ENCODE results near the gene GARRE1.

The GARRE1 gene

DNA sequence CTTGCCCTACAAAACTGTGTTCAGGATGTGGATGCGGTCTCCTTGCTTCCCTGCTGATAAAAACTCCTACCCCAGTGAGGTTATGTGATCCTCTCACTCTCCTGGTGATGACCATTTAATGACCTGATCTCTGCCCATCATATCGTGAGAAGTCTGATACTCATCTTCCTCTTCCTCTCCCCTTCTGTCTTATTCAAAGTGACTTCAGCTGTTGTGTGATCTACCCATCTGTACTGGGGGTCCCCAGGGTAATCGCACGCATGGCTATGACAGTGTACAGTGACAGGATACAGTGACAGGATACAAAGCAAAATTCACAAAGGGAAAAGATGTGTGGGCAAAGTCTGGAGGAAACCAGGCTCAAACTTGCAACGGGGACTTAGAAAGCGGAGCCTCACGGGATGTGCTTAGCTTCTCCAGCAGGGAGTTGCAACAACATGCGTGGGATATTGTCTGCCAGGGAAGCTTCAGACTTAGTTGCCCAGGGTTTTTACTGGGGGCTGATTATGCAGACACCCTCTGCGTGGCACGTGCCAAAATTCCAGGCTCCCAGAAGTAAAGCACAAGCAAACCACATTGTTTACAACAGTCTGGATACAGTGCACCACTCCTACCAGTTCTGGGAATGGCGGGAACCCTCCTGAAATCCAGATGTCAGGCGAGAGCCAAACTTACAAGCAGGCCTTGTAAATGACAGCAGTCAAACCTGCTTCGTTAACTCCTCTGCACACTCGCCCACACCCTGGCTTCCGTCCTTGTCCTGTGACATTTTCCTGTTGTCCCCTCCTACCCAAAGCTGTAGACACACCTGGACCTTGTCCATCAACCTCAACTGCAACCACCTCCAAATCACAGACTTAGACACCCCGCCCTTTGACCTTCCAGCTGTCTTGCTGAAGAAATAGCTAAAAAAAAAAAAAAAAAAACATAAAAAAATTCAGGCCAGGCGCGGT is 18.0 kb upstream of the GARRE1 start:
- no peak overlapping the region for H2AK5ac ChIP-seq (ENCODE audit: low read depth, low read length)
- no peak for DNase-seq (ENCODE audit: low spot score)
- H3K36me3 ChIP-seq (replicated peaks in 1 of 2; ENCODE audit: control insufficient read depth in 2 of 2, insufficient read depth in 2 of 2, low read length in 2 of 2) = peaks cover 2 to 11% of the 10 kb centered on the region in 2 donors
- H3K9me3 ChIP-seq (replicated peaks in 1 of 2; ENCODE audit: control insufficient read depth in 2 of 2, insufficient read depth in 1 of 2, low read depth in 1 of 2, low read length in 2 of 2) = no peaks in the 10 kb centered on the region
- no peak overlapping the region for H3K14ac ChIP-seq (ENCODE audit: low read length)
- no peaks in the 10 kb centered on the region for H3K4me1 ChIP-seq (ENCODE audit: control insufficient read depth in 2 of 2, insufficient read depth in 1 of 2, low read depth in 1 of 2, low read length in 2 of 2)
- H2BK5ac ChIP-seq (ENCODE audit: low read length) = no peak overlapping the region
- no peak overlapping the region for H3K18ac ChIP-seq (ENCODE audit: low read length)
- no peaks in the 10 kb centered on the region for H3K27me3 ChIP-seq (ENCODE audit: control insufficient read depth in 3 of 3, insufficient read depth in 3 of 3, low read depth in 1 of 3, low read length in 3 of 3)
- no peak overlapping the region for H2BK12ac ChIP-seq (ENCODE audit: low read length)
- no peak overlapping the region for H3K4me2 ChIP-seq (ENCODE audit: insufficient read depth, low read length, poor library complexity, severe bottlenecking)
- H4K8ac ChIP-seq (ENCODE audit: low read depth, low read length) = no peak overlapping the region
- no peak overlapping the region for H3K27ac ChIP-seq (replicated peaks; ENCODE audit: low read length)
- H4K91ac ChIP-seq (ENCODE audit: low read depth, low read length, poor library complexity) = no peak overlapping the region
- H3K23ac ChIP-seq (ENCODE audit: low read depth, low read length, poor library complexity) = no peak overlapping the region
- H2AFZ ChIP-seq (ENCODE audit: low read length) = no peak overlapping the region
- H3K79me1 ChIP-seq (ENCODE audit: low read depth, low read length) = no peaks in the 10 kb centered on the region
- no peak overlapping the region for H3K4me3 ChIP-seq (ENCODE audit: low read length in 2 of 2)
- H2BK120ac ChIP-seq (ENCODE audit: low read depth, low read length) = no peak overlapping the region
- no peak overlapping the region for H3K9ac ChIP-seq (ENCODE audit: low read depth, low read length, poor library complexity)
- H2BK15ac ChIP-seq (ENCODE audit: low read length) = no peak overlapping the region
- no CpG with 5 or more reads among the region's 18 CpGs for WGBS, 2 donors (ENCODE audit: extremely low coverage in 2 of 2, insufficient read length in 2 of 2, insufficient replicate concordance in 1 of 2)
- H3K4ac ChIP-seq (ENCODE audit: low read length) = no peak overlapping the region

DNA sequence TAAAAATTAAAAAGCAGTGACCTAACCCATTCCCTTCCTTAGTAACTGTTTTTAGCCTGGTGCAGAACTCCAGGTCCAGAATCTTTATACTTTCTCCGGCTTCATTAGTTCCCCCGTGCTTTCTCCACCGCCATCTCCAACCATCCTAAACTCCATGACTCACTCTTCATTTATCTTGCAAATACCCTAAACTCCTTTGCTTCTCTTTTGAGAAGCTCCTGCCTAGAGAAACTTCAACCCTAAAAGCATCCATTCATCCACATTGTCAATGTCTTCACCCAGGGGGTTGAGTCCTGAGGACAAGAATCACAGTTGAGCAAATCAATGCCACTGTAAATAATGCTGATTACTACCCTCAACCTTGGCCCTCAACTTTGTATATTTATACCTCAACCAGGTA is 17.1 kb upstream of the GARRE1 start:
- Histone ChIP-seq H3K4ac (ENCODE audit: low read length) (no peak overlapping the region), H3K4me2 (ENCODE audit: insufficient read depth, low read length, poor library complexity, severe bottlenecking) (no peak overlapping the region), H3K4me1 (ENCODE audit: control insufficient read depth in 2 of 2, insufficient read depth in 1 of 2, low read depth in 1 of 2, low read length in 2 of 2) (no peaks in the 10 kb centered on the region), H3K27me3 (ENCODE audit: control insufficient read depth in 3 of 3, insufficient read depth in 3 of 3, low read depth in 1 of 3, low read length in 3 of 3) (no peaks in the 10 kb centered on the region), H2AFZ (ENCODE audit: low read length) (no peak overlapping the region), H3K14ac (ENCODE audit: low read length) (no peak overlapping the region), H3K36me3 (replicated peaks in 1 of 2; ENCODE audit: control insufficient read depth in 2 of 2, insufficient read depth in 2 of 2, low read length in 2 of 2) (peaks cover 0 to 8% of the 10 kb centered on the region in 2 donors), H2BK120ac (ENCODE audit: low read depth, low read length) (no peak overlapping the region), H3K18ac (ENCODE audit: low read length) (no peak overlapping the region), H2BK12ac (ENCODE audit: low read length) (no peak overlapping the region), H2AK5ac (ENCODE audit: low read depth, low read length) (no peak overlapping the region), H2BK15ac (ENCODE audit: low read length) (no peak overlapping the region), H3K23ac (ENCODE audit: low read depth, low read length, poor library complexity) (no peak overlapping the region), H2BK5ac (ENCODE audit: low read length) (no peak overlapping the region), H3K79me1 (ENCODE audit: low read depth, low read length) (no peaks in the 10 kb centered on the region), H4K8ac (ENCODE audit: low read depth, low read length) (no peak overlapping the region), H3K9me3 (replicated peaks in 1 of 2; ENCODE audit: control insufficient read depth in 2 of 2, insufficient read depth in 1 of 2, low read depth in 1 of 2, low read length in 2 of 2) (no peaks in the 10 kb centered on the region), H3K27ac (replicated peaks; ENCODE audit: low read length) (no peak overlapping the region), H3K4me3 (ENCODE audit: low read length in 2 of 2) (no peak overlapping the region), H3K9ac (ENCODE audit: low read depth, low read length, poor library complexity) (no peak overlapping the region), H4K91ac (ENCODE audit: low read depth, low read length, poor library complexity) (no peak overlapping the region)
- no CpG with 5 or more reads among the region's 3 CpGs for WGBS, 2 donors (ENCODE audit: extremely low coverage in 2 of 2, insufficient read length in 2 of 2, insufficient replicate concordance in 1 of 2)
- DNase-seq (ENCODE audit: low spot score) = no peak

DNA sequence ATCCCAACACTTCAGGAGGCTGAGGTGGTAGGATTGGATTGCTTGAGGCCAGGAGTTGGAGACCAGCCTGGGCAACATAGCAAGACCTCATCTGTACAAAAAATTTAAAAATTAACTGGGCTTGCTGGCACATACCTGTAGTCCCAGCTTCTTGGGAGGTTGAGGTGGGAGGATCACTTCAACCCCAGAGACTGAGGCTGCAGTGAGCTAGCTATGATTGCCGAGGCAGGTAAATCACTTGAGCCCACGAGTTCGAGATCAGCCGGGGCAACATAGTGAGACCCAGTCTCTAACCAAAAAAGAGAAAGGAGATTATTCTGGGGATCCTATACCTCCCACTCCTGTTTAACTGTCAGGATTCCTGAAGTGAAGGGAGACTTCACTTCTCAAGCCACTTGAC is 16.4 kb upstream of the GARRE1 start:
- Histone ChIP-seq H3K14ac (ENCODE audit: low read length) (no peak overlapping the region), H3K18ac (ENCODE audit: low read length) (no peak overlapping the region), H3K27me3 (ENCODE audit: control insufficient read depth in 3 of 3, insufficient read depth in 3 of 3, low read depth in 1 of 3, low read length in 3 of 3) (no peaks in the 10 kb centered on the region), H3K27ac (replicated peaks; ENCODE audit: low read length) (no peak overlapping the region), H2AFZ (ENCODE audit: low read length) (no peak overlapping the region), H3K36me3 (replicated peaks in 1 of 2; ENCODE audit: control insufficient read depth in 2 of 2, insufficient read depth in 2 of 2, low read length in 2 of 2) (peaks cover under 1 to 8% of the 10 kb centered on the region in 2 donors), H3K4me1 (ENCODE audit: control insufficient read depth in 2 of 2, insufficient read depth in 1 of 2, low read depth in 1 of 2, low read length in 2 of 2) (no peaks in the 10 kb centered on the region), H2BK12ac (ENCODE audit: low read length) (no peak overlapping the region), H3K4me3 (ENCODE audit: low read length in 2 of 2) (no peak overlapping the region), H3K9me3 (replicated peaks in 1 of 2; ENCODE audit: control insufficient read depth in 2 of 2, insufficient read depth in 1 of 2, low read depth in 1 of 2, low read length in 2 of 2) (no peaks in the 10 kb centered on the region), H2BK15ac (ENCODE audit: low read length) (no peak overlapping the region), H3K79me1 (ENCODE audit: low read depth, low read length) (no peaks in the 10 kb centered on the region), H3K4ac (ENCODE audit: low read length) (no peak overlapping the region), H3K23ac (ENCODE audit: low read depth, low read length, poor library complexity) (no peak overlapping the region), H2AK5ac (ENCODE audit: low read depth, low read length) (no peak overlapping the region), H3K4me2 (ENCODE audit: insufficient read depth, low read length, poor library complexity, severe bottlenecking) (no peak overlapping the region), H3K9ac (ENCODE audit: low read depth, low read length, poor library complexity) (no peak overlapping the region), H4K8ac (ENCODE audit: low read depth, low read length) (no peak overlapping the region), H2BK120ac (ENCODE audit: low read depth, low read length) (no peak overlapping the region), H2BK5ac (ENCODE audit: low read length) (no peak overlapping the region), H4K91ac (ENCODE audit: low read depth, low read length, poor library complexity) (no peak overlapping the region)
- DNase-seq (ENCODE audit: low spot score) = no peak
- no CpG with 5 or more reads among the region's 4 CpGs for WGBS, 2 donors (ENCODE audit: extremely low coverage in 2 of 2, insufficient read length in 2 of 2, insufficient replicate concordance in 1 of 2)

GRCh38 chr19:34241513-34242337 is 12.6 kb upstream of the GARRE1 start:
- H3K4me3 ChIP-seq (ENCODE audit: low read length in 2 of 2) = no peak overlapping the region
- no peak overlapping the region for H3K23ac ChIP-seq (ENCODE audit: low read depth, low read length, poor library complexity)
- no peaks in the 10 kb centered on the region for H3K27me3 ChIP-seq (ENCODE audit: control insufficient read depth in 3 of 3, insufficient read depth in 3 of 3, low read depth in 1 of 3, low read length in 3 of 3)
- no peak overlapping the region for H2BK5ac ChIP-seq (ENCODE audit: low read length)
- no peak overlapping the region for H3K18ac ChIP-seq (ENCODE audit: low read length)
- H3K36me3 ChIP-seq (replicated peaks in 1 of 2; ENCODE audit: control insufficient read depth in 2 of 2, insufficient read depth in 2 of 2, low read length in 2 of 2) = peaks cover 2 to 6% of the 10 kb centered on the region in 2 donors
- no peak overlapping the region for H3K4ac ChIP-seq (ENCODE audit: low read length)
- no peak overlapping the region for H2BK120ac ChIP-seq (ENCODE audit: low read depth, low read length)
- no peak overlapping the region for H3K27ac ChIP-seq (replicated peaks; ENCODE audit: low read length)
- no peak overlapping the region for H2AK5ac ChIP-seq (ENCODE audit: low read depth, low read length)
- WGBS, 2 donors (ENCODE audit: extremely low coverage in 2 of 2, insufficient read length in 2 of 2, insufficient replicate concordance in 1 of 2) = no CpG with 5 or more reads among the region's 13 CpGs
- H3K9me3 ChIP-seq (replicated peaks in 1 of 2; ENCODE audit: control insufficient read depth in 2 of 2, insufficient read depth in 1 of 2, low read depth in 1 of 2, low read length in 2 of 2) = no peaks in the 10 kb centered on the region
- H2BK15ac ChIP-seq (ENCODE audit: low read length) = no peak overlapping the region
- no peak overlapping the region for H4K91ac ChIP-seq (ENCODE audit: low read depth, low read length, poor library complexity)
- no peak overlapping the region for H3K14ac ChIP-seq (ENCODE audit: low read length)
- no peak overlapping the region for H4K8ac ChIP-seq (ENCODE audit: low read depth, low read length)
- H3K79me1 ChIP-seq (ENCODE audit: low read depth, low read length) = no peaks in the 10 kb centered on the region
- H2BK12ac ChIP-seq (ENCODE audit: low read length) = no peak overlapping the region
- peaks cover 0 to 3% of the 10 kb centered on the region in 2 donors for H3K4me1 ChIP-seq (ENCODE audit: control insufficient read depth in 2 of 2, insufficient read depth in 1 of 2, low read depth in 1 of 2, low read length in 2 of 2)
- H2AFZ ChIP-seq (ENCODE audit: low read length) = no peak overlapping the region
- DNase-seq (ENCODE audit: low spot score) = no peak
- H3K4me2 ChIP-seq (ENCODE audit: insufficient read depth, low read length, poor library complexity, severe bottlenecking) = no peak overlapping the region
- H3K9ac ChIP-seq (ENCODE audit: low read depth, low read length, poor library complexity) = no peak overlapping the region
